ENCODE measurements around the gene LTK. TPM values are rescaled to one million over a fixed set of nuclear protein-coding genes. Genes with fewer than 3 reads are reported as not detected.

The LTK gene
- total RNA-seq, 1 experiment from 2014 or later, result not detected

DNA sequence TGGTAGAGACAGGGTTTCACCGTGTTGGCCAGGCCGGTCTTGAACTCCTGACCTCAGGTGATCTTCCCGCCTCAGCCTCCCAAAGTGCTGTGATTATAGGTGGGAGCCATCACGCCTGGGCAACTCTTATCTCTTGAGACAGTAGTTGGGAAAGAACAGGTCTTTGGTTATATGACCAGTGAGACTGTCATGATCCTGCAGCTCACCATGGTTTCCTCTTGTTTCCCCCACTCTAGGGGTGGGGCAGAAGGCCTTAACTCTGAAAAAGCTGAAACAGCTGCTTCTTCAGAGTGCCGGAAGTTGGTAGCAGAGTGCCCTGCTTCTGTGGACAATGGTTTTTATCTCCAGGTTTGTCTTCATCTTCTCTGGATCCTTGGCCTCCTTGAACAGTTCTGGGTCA lies 40.7 kb upstream of the LTK start:
- TF ChIP-seq, protein P1, sequence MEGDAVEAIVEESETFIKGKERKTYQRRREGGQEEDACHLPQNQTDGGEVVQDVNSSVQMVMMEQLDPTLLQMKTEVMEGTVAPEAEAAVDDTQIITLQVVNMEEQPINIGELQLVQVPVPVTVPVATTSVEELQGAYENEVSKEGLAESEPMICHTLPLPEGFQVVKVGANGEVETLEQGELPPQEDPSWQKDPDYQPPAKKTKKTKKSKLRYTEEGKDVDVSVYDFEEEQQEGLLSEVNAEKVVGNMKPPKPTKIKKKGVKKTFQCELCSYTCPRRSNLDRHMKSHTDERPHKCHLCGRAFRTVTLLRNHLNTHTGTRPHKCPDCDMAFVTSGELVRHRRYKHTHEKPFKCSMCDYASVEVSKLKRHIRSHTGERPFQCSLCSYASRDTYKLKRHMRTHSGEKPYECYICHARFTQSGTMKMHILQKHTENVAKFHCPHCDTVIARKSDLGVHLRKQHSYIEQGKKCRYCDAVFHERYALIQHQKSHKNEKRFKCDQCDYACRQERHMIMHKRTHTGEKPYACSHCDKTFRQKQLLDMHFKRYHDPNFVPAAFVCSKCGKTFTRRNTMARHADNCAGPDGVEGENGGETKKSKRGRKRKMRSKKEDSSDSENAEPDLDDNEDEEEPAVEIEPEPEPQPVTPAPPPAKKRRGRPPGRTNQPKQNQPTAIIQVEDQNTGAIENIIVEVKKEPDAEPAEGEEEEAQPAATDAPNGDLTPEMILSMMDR (IDR thresholded peaks at IDR 0.05), result no peak
- TF ChIP-seq, protein P2, sequence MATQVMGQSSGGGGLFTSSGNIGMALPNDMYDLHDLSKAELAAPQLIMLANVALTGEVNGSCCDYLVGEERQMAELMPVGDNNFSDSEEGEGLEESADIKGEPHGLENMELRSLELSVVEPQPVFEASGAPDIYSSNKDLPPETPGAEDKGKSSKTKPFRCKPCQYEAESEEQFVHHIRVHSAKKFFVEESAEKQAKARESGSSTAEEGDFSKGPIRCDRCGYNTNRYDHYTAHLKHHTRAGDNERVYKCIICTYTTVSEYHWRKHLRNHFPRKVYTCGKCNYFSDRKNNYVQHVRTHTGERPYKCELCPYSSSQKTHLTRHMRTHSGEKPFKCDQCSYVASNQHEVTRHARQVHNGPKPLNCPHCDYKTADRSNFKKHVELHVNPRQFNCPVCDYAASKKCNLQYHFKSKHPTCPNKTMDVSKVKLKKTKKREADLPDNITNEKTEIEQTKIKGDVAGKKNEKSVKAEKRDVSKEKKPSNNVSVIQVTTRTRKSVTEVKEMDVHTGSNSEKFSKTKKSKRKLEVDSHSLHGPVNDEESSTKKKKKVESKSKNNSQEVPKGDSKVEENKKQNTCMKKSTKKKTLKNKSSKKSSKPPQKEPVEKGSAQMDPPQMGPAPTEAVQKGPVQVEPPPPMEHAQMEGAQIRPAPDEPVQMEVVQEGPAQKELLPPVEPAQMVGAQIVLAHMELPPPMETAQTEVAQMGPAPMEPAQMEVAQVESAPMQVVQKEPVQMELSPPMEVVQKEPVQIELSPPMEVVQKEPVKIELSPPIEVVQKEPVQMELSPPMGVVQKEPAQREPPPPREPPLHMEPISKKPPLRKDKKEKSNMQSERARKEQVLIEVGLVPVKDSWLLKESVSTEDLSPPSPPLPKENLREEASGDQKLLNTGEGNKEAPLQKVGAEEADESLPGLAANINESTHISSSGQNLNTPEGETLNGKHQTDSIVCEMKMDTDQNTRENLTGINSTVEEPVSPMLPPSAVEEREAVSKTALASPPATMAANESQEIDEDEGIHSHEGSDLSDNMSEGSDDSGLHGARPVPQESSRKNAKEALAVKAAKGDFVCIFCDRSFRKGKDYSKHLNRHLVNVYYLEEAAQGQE (IDR thresholded peaks at IDR 0.05; ENCODE audit: insufficient read depth in 1 of 2, low read depth in 2 of 2, low read length in 1 of 2), result no peak
- TF ChIP-seq POLR2AphosphoS5 (IDR thresholded peaks at IDR 0.05; ENCODE audit: low read depth, low read length) (no peak), TCF7L2 (IDR thresholded peaks at IDR 0.05; ENCODE audit: low read depth, low read length) (no peak), SIN3A (IDR thresholded peaks at IDR 0.05; ENCODE audit: borderline replicate concordance, insufficient read depth, low read depth, low read length) (no peak)
- no TSS peak for BruUV-seq (replicated peaks)
- Histone ChIP-seq H3K36me3 (ENCODE audit: control insufficient read depth, insufficient read depth, low read length) (no peaks in the 10 kb centered on the region), H3K4me3 (ENCODE audit: low read depth in 2 of 2, low read length in 2 of 2) (no peak overlapping the region), H3K4me1 (ENCODE audit: control insufficient read depth, insufficient read depth, low read length) (peaks cover 10% of the 10 kb centered on the region), H3K27me3 (ENCODE audit: control insufficient read depth, insufficient read depth, low read length) (no peaks in the 10 kb centered on the region), H3K9me3 (ENCODE audit: control insufficient read depth, insufficient read depth, low read depth, low read length) (no peaks in the 10 kb centered on the region), H3K27ac (ENCODE audit: low read length) (no peak overlapping the region)
- intact Hi-C loops (cut with micrococcal nuclease; ENCODE audit: unreplicated experiment) (no loop called here), in situ Hi-C loops (cut with HindIII; ENCODE audit: low pct_unique_long_range_greater_than_20kb, low sequenced_read_pairs) (no loop called here)
- no peak for DNase-seq (ENCODE audit: low read depth, low spot score)
- CTCF ChIA-PET, result no interaction called here
- ATAC-seq, result no peak
- POLR2A ChIA-PET, result no interaction called here

DNA sequence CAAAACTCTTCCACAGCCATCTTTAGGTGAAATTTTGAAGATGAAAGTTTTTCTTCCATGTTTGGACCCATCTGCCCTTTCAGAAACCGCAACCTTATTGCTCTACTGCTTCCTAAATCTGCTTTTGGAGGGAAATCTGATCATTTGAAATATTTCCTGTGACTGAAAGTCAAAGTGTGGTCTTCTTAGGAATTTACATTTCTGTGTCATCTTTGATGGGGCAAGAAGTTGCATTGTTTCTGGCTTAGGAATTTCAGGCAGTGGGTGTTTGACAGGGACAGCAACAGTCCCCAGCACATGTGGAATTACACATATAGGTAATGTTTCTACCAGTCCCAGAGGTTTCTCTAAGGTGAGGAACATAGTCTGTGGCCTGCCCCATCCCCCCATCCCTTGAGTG lies 40.1 kb upstream of the LTK start:
- in situ Hi-C loops (cut with HindIII; ENCODE audit: low pct_unique_long_range_greater_than_20kb, low sequenced_read_pairs) (no loop called here), intact Hi-C loops (cut with micrococcal nuclease; ENCODE audit: unreplicated experiment) (no loop called here)
- no peaks in the 10 kb centered on the region for H3K27me3 ChIP-seq (ENCODE audit: control insufficient read depth, insufficient read depth, low read length)
- ChIA-PET POLR2A (no interaction called here), CTCF (no interaction called here)
- H3K4me3 ChIP-seq (ENCODE audit: low read depth in 2 of 2, low read length in 2 of 2), result no peak overlapping the region
- BruUV-seq (replicated peaks), result no TSS peak
- no peak overlapping the region for H3K27ac ChIP-seq (ENCODE audit: low read length)
- no peaks in the 10 kb centered on the region for H3K9me3 ChIP-seq (ENCODE audit: control insufficient read depth, insufficient read depth, low read depth, low read length)
- TF ChIP-seq, protein P2 (IDR thresholded peaks at IDR 0.05; ENCODE audit: insufficient read depth in 1 of 2, low read depth in 2 of 2, low read length in 1 of 2), result no peak
- TF ChIP-seq SIN3A (IDR thresholded peaks at IDR 0.05; ENCODE audit: borderline replicate concordance, insufficient read depth, low read depth, low read length) (no peak), POLR2AphosphoS5 (IDR thresholded peaks at IDR 0.05; ENCODE audit: low read depth, low read length) (no peak), TCF7L2 (IDR thresholded peaks at IDR 0.05; ENCODE audit: low read depth, low read length) (no peak)
- TF ChIP-seq, protein P1 (IDR thresholded peaks at IDR 0.05), result no peak
- ATAC-seq (no peak), DNase-seq (ENCODE audit: low read depth, low spot score) (no peak)
- peaks cover 10% of the 10 kb centered on the region for H3K4me1 ChIP-seq (ENCODE audit: control insufficient read depth, insufficient read depth, low read length)
- H3K36me3 ChIP-seq (ENCODE audit: control insufficient read depth, insufficient read depth, low read length), result no peaks in the 10 kb centered on the region
